ENCODE data around the gene FAM193B. TPM values are rescaled to one million over a fixed set of nuclear protein-coding genes. Genes with fewer than 3 reads are reported as not detected.

FAM193B gene
- total RNA-seq, 1 donor from 2014 or later, result 79.1 TPM

- no peak for DNase-seq (ENCODE audit: low spot score)
- no peaks in the 10 kb centered on the region for H3K9me3 Mint-ChIP-seq (ENCODE audit: low read depth)
- H3K27me3 Mint-ChIP-seq (ENCODE audit: low read depth), result no peaks in the 10 kb centered on the region
- H3K36me3 Mint-ChIP-seq (ENCODE audit: low read depth), result peaks cover 22% of the 10 kb centered on the region
- no peak for TF ChIP-seq CTCF (IDR thresholded peaks at IDR 0.05)
- no peak overlapping the region for H3K4me3 Mint-ChIP-seq (ENCODE audit: unreplicated experiment)
- H3K4me1 Mint-ChIP-seq (ENCODE audit: low read depth), result peaks cover 57% of the 10 kb centered on the region
- H3K27ac Mint-ChIP-seq (ENCODE audit: unreplicated experiment), result peak overlapping the region; percentile 0
Observed at GRCh38 chr5:177596775-177597238, 42.4 kb upstream of the FAM193B start.

GRCh38 chr5:177595991-177596774 lies 41.8 kb upstream of the FAM193B start:
- Mint-ChIP-seq H3K9me3 (ENCODE audit: low read depth) (no peaks in the 10 kb centered on the region), H3K27ac (ENCODE audit: unreplicated experiment) (peak overlapping the region; percentile 78), H3K4me1 (ENCODE audit: low read depth) (peaks cover 52% of the 10 kb centered on the region), H3K36me3 (ENCODE audit: low read depth) (peaks cover 22% of the 10 kb centered on the region), H3K27me3 (ENCODE audit: low read depth) (no peaks in the 10 kb centered on the region), H3K4me3 (ENCODE audit: unreplicated experiment) (no peak overlapping the region)
- no peak for TF ChIP-seq CTCF (IDR thresholded peaks at IDR 0.05)
- DNase-seq (ENCODE audit: low spot score), result no peak

- Mint-ChIP-seq H3K9me3 (ENCODE audit: low read depth) (no peaks in the 10 kb centered on the region), H3K27me3 (ENCODE audit: low read depth) (peaks cover 8% of the 10 kb centered on the region), H3K4me3 (ENCODE audit: unreplicated experiment) (no peak overlapping the region)
Observed at GRCh38 chr5:177595026-177595585, 40.7 kb upstream of the FAM193B start.

GRCh38 chr5:177594071-177594470 lies 39.7 kb upstream of the FAM193B start:
- TF ChIP-seq CTCF (IDR thresholded peaks at IDR 0.05), result no peak
- Mint-ChIP-seq H3K36me3 (ENCODE audit: low read depth) (peaks cover 22% of the 10 kb centered on the region), H3K9me3 (ENCODE audit: low read depth) (no peaks in the 10 kb centered on the region), H3K27me3 (ENCODE audit: low read depth) (peaks cover 15% of the 10 kb centered on the region), H3K4me3 (ENCODE audit: unreplicated experiment) (no peak overlapping the region), H3K27ac (ENCODE audit: unreplicated experiment) (no peak overlapping the region), H3K4me1 (ENCODE audit: low read depth) (peaks cover 41% of the 10 kb centered on the region)
- no peak for DNase-seq (ENCODE audit: low spot score)

More at GRCh38 chr5:177595026-177595585, 40.7 kb upstream of the FAM193B start:
- H3K4me1 Mint-ChIP-seq (ENCODE audit: low read depth), result peaks cover 44% of the 10 kb centered on the region
- H3K36me3 Mint-ChIP-seq (ENCODE audit: low read depth), result peaks cover 22% of the 10 kb centered on the region
- TF ChIP-seq CTCF (IDR thresholded peaks at IDR 0.05), result no peak
- H3K27ac Mint-ChIP-seq (ENCODE audit: unreplicated experiment), result no peak overlapping the region
- DNase-seq (ENCODE audit: low spot score), result no peak

GRCh38 chr5:177593511-177593910 lies 39.1 kb upstream of the FAM193B start:
- Mint-ChIP-seq H3K27ac (ENCODE audit: unreplicated experiment) (no peak overlapping the region), H3K36me3 (ENCODE audit: low read depth) (peaks cover 22% of the 10 kb centered on the region), H3K4me3 (ENCODE audit: unreplicated experiment) (peak overlapping the region; percentile 100), H3K9me3 (ENCODE audit: low read depth) (no peaks in the 10 kb centered on the region), H3K27me3 (ENCODE audit: low read depth) (peaks cover 18% of the 10 kb centered on the region), H3K4me1 (ENCODE audit: low read depth) (peaks cover 36% of the 10 kb centered on the region)
- TF ChIP-seq CTCF (IDR thresholded peaks at IDR 0.05), result no peak
- no peak for DNase-seq (ENCODE audit: low spot score)
